HepG2 (cell line): ENCODE data around the gene YPEL3. TPM values are rescaled to one million over a fixed set of nuclear protein-coding genes. Genes with fewer than 3 reads are reported as not detected.

Experiments
- CREBL2 ChIP-seq: sonication (generic); formaldehyde crosslinking; IDR thresholded peaks from 2 replicates; pipeline ENCODE4 v1.8.1; 2023; ENCODE audit warnings: missing genetic modification reagents, mild to moderate bottlenecking, borderline replicate concordance
- EHMT2 ChIP-seq: fragments of 200-600 bp; sonication (generic); IDR thresholded peaks from 2 replicates; pipeline ENCODE4 v1.7.0; 2017; ENCODE audit warnings: antibody characterized with exemption, low read depth, low read length, borderline replicate concordance
- FLYWCH1 ChIP-seq: sonication (generic); formaldehyde crosslinking; IDR thresholded peaks from 2 replicates; pipeline ENCODE4 v1.8.1; 2023; ENCODE audit warnings: mild to moderate bottlenecking, missing genetic modification reagents
- KAT7 ChIP-seq: IDR thresholded peaks from 2 replicates; pipeline ENCODE4 v1.6.1; 2018; ENCODE audit warnings: borderline replicate concordance, missing compliant biosample characterization
- MAF1 ChIP-seq: sonication (generic); formaldehyde crosslinking; IDR thresholded peaks from 2 replicates; pipeline ENCODE4 v1.5.0; 2020; ENCODE audit warnings: missing genetic modification reagents, borderline replicate concordance
- MEIS1 ChIP-seq: sonication (generic); formaldehyde crosslinking; IDR thresholded peaks from 2 replicates; pipeline ENCODE4 v1.9.0; 2021; ENCODE audit warnings: mild to moderate bottlenecking, missing genetic modification reagents, moderate library complexity, borderline replicate concordance
- NFAT5 ChIP-seq: sonication (generic); formaldehyde crosslinking; IDR thresholded peaks from 2 replicates; pipeline ENCODE4 v1.4.0; 2020; ENCODE audit warnings: missing genetic modification reagents
- NFIB ChIP-seq: sonication (generic); formaldehyde crosslinking; IDR thresholded peaks from 2 replicates; pipeline ENCODE4 v1.9.0; 2021; ENCODE audit warnings: missing genetic modification reagents, mild to moderate bottlenecking, borderline replicate concordance
- RBM39 ChIP-seq: fragments of 200-400 bp; formaldehyde crosslinking; IDR thresholded peaks from one replicate; pipeline ENCODE4 v1.6.1; 2018; ENCODE audit warnings: antibody characterized with exemption, mild to moderate bottlenecking, low read depth, low read length; ENCODE audit not compliant: poor library complexity, severe bottlenecking
- RFX5 ChIP-seq: IDR thresholded peaks from 2 replicates; pipeline ENCODE4 v1.6.1; 2011; ENCODE audit warnings: low read depth, low read length, improper control_type of control experiment
- TARDBP ChIP-seq: sonication (generic); formaldehyde crosslinking; IDR thresholded peaks from 2 replicates; pipeline ENCODE4 v1.8.0; 2022; ENCODE audit warnings: mild to moderate bottlenecking, missing genetic modification reagents
- TFE3 ChIP-seq: IDR thresholded peaks from 2 replicates; pipeline ENCODE4 v1.6.1; 2016
- ZBTB42 ChIP-seq: sonication (generic); formaldehyde crosslinking; IDR thresholded peaks from 2 replicates; pipeline ENCODE4 v1.5.0; 2020; ENCODE audit warnings: mild to moderate bottlenecking, missing genetic modification reagents
- ZFX ChIP-seq: sonication (generic); formaldehyde crosslinking; IDR thresholded peaks from 2 replicates; pipeline ENCODE4 v1.4.0; 2020; ENCODE audit warnings: mild to moderate bottlenecking, low read depth, missing genetic modification reagents, moderate library complexity
- ZNF143 ChIP-seq: sonication (generic); formaldehyde crosslinking; IDR thresholded peaks from 2 replicates; pipeline ENCODE4 v1.4.0; 2020; ENCODE audit warnings: missing genetic modification reagents
- ZNF256 ChIP-seq: sonication (generic); formaldehyde crosslinking; conservative IDR thresholded peaks from 2 replicates; pipeline ENCODE4 v1.4.0; 2020; ENCODE audit warnings: missing genetic modification reagents
- ZNF282 ChIP-seq: fragments of 450-650 bp; IDR thresholded peaks from 2 replicates; pipeline ENCODE4 v1.6.1; 2018; ENCODE audit not compliant: partially characterized antibody
- ZNF3 ChIP-seq: IDR thresholded peaks from 2 replicates; pipeline ENCODE4 v1.7.0; 2017; ENCODE audit warnings: inconsistent platforms
- ZNF33A ChIP-seq: sonication (generic); formaldehyde crosslinking; IDR thresholded peaks from 2 replicates; pipeline ENCODE4 v1.5.1; 2020; ENCODE audit warnings: missing genetic modification reagents, mild to moderate bottlenecking, moderate library complexity, borderline replicate concordance
- ZNF780A ChIP-seq: sonication (generic); formaldehyde crosslinking; IDR thresholded peaks from 2 replicates; pipeline ENCODE4 v1.8.0; 2022; ENCODE audit warnings: mild to moderate bottlenecking, missing genetic modification reagents, moderate library complexity
- ZNF782 ChIP-seq: sonication (generic); formaldehyde crosslinking; IDR thresholded peaks from 2 replicates; pipeline ENCODE4 v1.4.0; 2020; ENCODE audit warnings: missing genetic modification reagents, mild to moderate bottlenecking, borderline replicate concordance
- polyA plus RNA-seq, 8 experiments: library from polyadenylated mRNA; depleted of rRNA in 3 of 8; stranded (reverse) in 7 of 8; unstranded in 1 of 8; fragments of >200 nt; fragmentation: Illumina TruSeq in 4 of 8; extraction: Trizol in 4 of 8; gene quantifications; 2 replicates each; pipeline versions ENCODE4 v1.2.1 to v1.2.3, GENCODE V29; 2011 to 2016; ENCODE audit warnings: low read depth in 4 of 8, missing spikeins in 1 of 8, mixed read lengths in 1 of 8; ENCODE audit not compliant: insufficient read depth in 1 of 8
- total RNA-seq, 5 experiments: library from RNA; depleted of rRNA; stranded (reverse); fragments of >200 nt; fragmentation: Illumina TruSeq; extraction: Trizol; gene quantifications; 2 replicates each; pipeline ENCODE4 v1.2.3, GENCODE V29; 2016; ENCODE audit warnings: low read depth in 1 of 5

YPEL3 gene
- total and polyA plus RNA-seq, 2 of the 13 experiments (the other 11 are each of a cell fraction or from before 2014, with no cell fraction given): 5.4 to 47.0 TPM

GRCh38 chr16:30065943-30066760 lies 29.9 kb downstream of the YPEL3 start (continued):
- TF ChIP-seq FLYWCH1 (CRISPR knock-in tag): no peak
- no peak for TF ChIP-seq TFE3 (CRISPR knock-in tag)
- TF ChIP-seq EHMT2: no peak
- 0 out of 2 replicates have a peak, but pooled peaks have one; percentile 17 for TF ChIP-seq ZNF33A (CRISPR knock-in tag)
- TF ChIP-seq RBM39: peak; percentile 22
- no peak for TF ChIP-seq NFAT5 (CRISPR knock-in tag)
- TF ChIP-seq ZNF143 (CRISPR knock-in tag): 0 out of 2 replicates have a peak, but pooled peaks have one; percentile 3
- TF ChIP-seq ZNF780A (CRISPR knock-in tag): no peak
- 0 out of 2 replicates have a peak, but pooled peaks have one; percentile 3 for TF ChIP-seq ZNF3 (CRISPR knock-in tag)
- 0 out of 2 replicates have a peak, but pooled peaks have one; percentile 71 for TF ChIP-seq KAT7 (CRISPR knock-in tag)
- peak; percentile 7; the same call in 1 of the 2 replicates for TF ChIP-seq TARDBP (CRISPR knock-in tag)
- no peak for TF ChIP-seq ZNF282
- TF ChIP-seq ZNF782 (CRISPR knock-in tag): peak; percentile 47; the same call in 1 of the 2 replicates
- no peak for TF ChIP-seq MAF1 (CRISPR knock-in tag)
- TF ChIP-seq CREBL2 (CRISPR knock-in tag): peak; percentile 36; the same call in 1 of the 2 replicates
- TF ChIP-seq RFX5: 0 out of 2 replicates have a peak, but pooled peaks have one; percentile 33
- TF ChIP-seq NFIB (CRISPR knock-in tag): no peak
- no peak for TF ChIP-seq ZNF256
- TF ChIP-seq MEIS1 (CRISPR knock-in tag): no peak
- TF ChIP-seq ZBTB42 (CRISPR knock-in tag): 0 out of 2 replicates have a peak, but pooled peaks have one; percentile 14
- TF ChIP-seq ZFX (CRISPR knock-in tag): 0 out of 2 replicates have a peak, but pooled peaks have one; percentile 6
